HEK293 (cell line): ENCODE measurements around the gene ACTN4.

Source experiments
- FEZF1 ChIP-seq: fragments of 450-650 bp; formaldehyde crosslinking; IDR thresholded peaks from 2 replicates; pipeline ENCODE4 v1.5.1; 2016; ENCODE audit warnings: missing biosample characterization, missing genetic modification characterization
- HIC1 ChIP-seq: fragments of 450-650 bp; formaldehyde crosslinking; IDR thresholded peaks from 2 replicates; pipeline ENCODE4 v1.5.1; 2016; ENCODE audit warnings: missing biosample characterization, missing genetic modification characterization
- HOXD13 ChIP-seq: sonication (generic); formaldehyde crosslinking; IDR thresholded peaks from 2 replicates; pipeline ENCODE4 v1.8.0; 2022; ENCODE audit warnings: missing genetic modification reagents, borderline replicate concordance
- ZBTB1 ChIP-seq: fragments of 450-650 bp; formaldehyde crosslinking; IDR thresholded peaks from 2 replicates; pipeline ENCODE4 v1.5.1; 2016; ENCODE audit warnings: missing biosample characterization, missing genetic modification characterization
- ZBTB6 ChIP-seq: fragments of 450-650 bp; formaldehyde crosslinking; IDR thresholded peaks from 2 replicates; pipeline ENCODE4 v1.5.1; 2017; ENCODE audit warnings: missing biosample characterization, missing genetic modification characterization
- ZFHX2 ChIP-seq: fragments of 450-650 bp; formaldehyde crosslinking; conservative IDR thresholded peaks from 2 replicates; pipeline ENCODE4 v1.5.1; 2016; ENCODE audit warnings: missing biosample characterization, missing genetic modification characterization
- ZNF138 ChIP-seq: fragments of 450-650 bp; formaldehyde crosslinking; IDR thresholded peaks from 2 replicates; pipeline ENCODE4 v1.5.1; 2016; ENCODE audit warnings: missing biosample characterization, missing genetic modification characterization, borderline replicate concordance
- ZNF174 ChIP-seq: fragments of 450-650 bp; formaldehyde crosslinking; IDR thresholded peaks from 2 replicates; pipeline ENCODE4 v1.5.0; 2017; ENCODE audit warnings: missing biosample characterization, mild to moderate bottlenecking, missing genetic modification characterization
- ZNF18 ChIP-seq: fragments of 450-650 bp; formaldehyde crosslinking; IDR thresholded peaks from 2 replicates; pipeline ENCODE4 v1.5.1; 2016; ENCODE audit warnings: missing biosample characterization, missing genetic modification characterization
- ZNF202 ChIP-seq: fragments of 450-650 bp; formaldehyde crosslinking; IDR thresholded peaks from 2 replicates; pipeline ENCODE4 v1.5.1; 2016; ENCODE audit warnings: missing biosample characterization, missing genetic modification characterization, borderline replicate concordance
- ZNF211 ChIP-seq: fragments of 450-650 bp; formaldehyde crosslinking; IDR thresholded peaks from 2 replicates; pipeline ENCODE4 v1.5.1; 2016; ENCODE audit warnings: low read depth, missing biosample characterization, missing genetic modification characterization
- ZNF223 ChIP-seq: fragments of 450-650 bp; formaldehyde crosslinking; IDR thresholded peaks from 2 replicates; pipeline ENCODE4 v1.5.1; 2016; ENCODE audit warnings: missing biosample characterization, missing genetic modification characterization
- ZNF341 ChIP-seq: fragments of 450-650 bp; formaldehyde crosslinking; IDR thresholded peaks from 2 replicates; pipeline ENCODE4; 2016; ENCODE audit warnings: low read depth, missing biosample characterization, missing genetic modification characterization
- ZNF404 ChIP-seq: fragments of 450-650 bp; formaldehyde crosslinking; IDR thresholded peaks from 2 replicates; pipeline ENCODE4 v1.5.1; 2017; ENCODE audit warnings: missing biosample characterization, missing genetic modification characterization
- ZNF416 ChIP-seq: fragments of 450-650 bp; formaldehyde crosslinking; IDR thresholded peaks from 2 replicates; pipeline ENCODE4 v1.5.1; 2016; ENCODE audit warnings: missing biosample characterization, missing genetic modification characterization
- ZNF473 ChIP-seq: fragments of 450-650 bp; formaldehyde crosslinking; IDR thresholded peaks from 2 replicates; pipeline ENCODE4 v1.5.1; 2017; ENCODE audit warnings: missing biosample characterization, missing genetic modification characterization
- ZNF521 ChIP-seq: fragments of 450-650 bp; formaldehyde crosslinking; IDR thresholded peaks from 2 replicates; pipeline ENCODE4 v1.5.1; 2017; ENCODE audit warnings: missing biosample characterization, mild to moderate bottlenecking, missing genetic modification characterization
- ZNF549 ChIP-seq: fragments of 450-650 bp; IDR thresholded peaks from 2 replicates; pipeline ENCODE4 v1.5.1; 2018; ENCODE audit warnings: missing biosample characterization, missing genetic modification characterization, mild to moderate bottlenecking, inconsistent platforms, moderate library complexity
- ZNF658 ChIP-seq: fragments of 450-650 bp; formaldehyde crosslinking; IDR thresholded peaks from 2 replicates; pipeline ENCODE4; 2016; ENCODE audit warnings: missing biosample characterization, missing genetic modification characterization
- ZNF660 ChIP-seq: fragments of 450-650 bp; IDR thresholded peaks from 2 replicates; pipeline ENCODE4 v1.5.1; 2018; ENCODE audit warnings: missing biosample characterization, mild to moderate bottlenecking, missing genetic modification characterization
- ZNF664 ChIP-seq: fragments of 450-650 bp; formaldehyde crosslinking; IDR thresholded peaks from 2 replicates; pipeline ENCODE4 v1.5.1; 2016; ENCODE audit warnings: missing biosample characterization, missing genetic modification characterization
- ZNF791 ChIP-seq: fragments of 450-650 bp; formaldehyde crosslinking; IDR thresholded peaks from 2 replicates; pipeline ENCODE4 v1.5.1; 2016; ENCODE audit warnings: missing biosample characterization, missing genetic modification characterization
- ZNF830 ChIP-seq: fragments of 450-650 bp; IDR thresholded peaks from 2 replicates; pipeline ENCODE4 v1.5.0; 2018; ENCODE audit warnings: missing biosample characterization, missing genetic modification characterization, low read depth, mild to moderate bottlenecking, moderate library complexity
- TF ChIP-seq, protein P1 (sequence below): fragments of 450-650 bp; formaldehyde crosslinking; IDR thresholded peaks from 2 replicates; pipeline ENCODE4 v1.5.1; 2016; ENCODE audit warnings: missing biosample characterization, missing genetic modification characterization

The ACTN4 gene

DNA sequence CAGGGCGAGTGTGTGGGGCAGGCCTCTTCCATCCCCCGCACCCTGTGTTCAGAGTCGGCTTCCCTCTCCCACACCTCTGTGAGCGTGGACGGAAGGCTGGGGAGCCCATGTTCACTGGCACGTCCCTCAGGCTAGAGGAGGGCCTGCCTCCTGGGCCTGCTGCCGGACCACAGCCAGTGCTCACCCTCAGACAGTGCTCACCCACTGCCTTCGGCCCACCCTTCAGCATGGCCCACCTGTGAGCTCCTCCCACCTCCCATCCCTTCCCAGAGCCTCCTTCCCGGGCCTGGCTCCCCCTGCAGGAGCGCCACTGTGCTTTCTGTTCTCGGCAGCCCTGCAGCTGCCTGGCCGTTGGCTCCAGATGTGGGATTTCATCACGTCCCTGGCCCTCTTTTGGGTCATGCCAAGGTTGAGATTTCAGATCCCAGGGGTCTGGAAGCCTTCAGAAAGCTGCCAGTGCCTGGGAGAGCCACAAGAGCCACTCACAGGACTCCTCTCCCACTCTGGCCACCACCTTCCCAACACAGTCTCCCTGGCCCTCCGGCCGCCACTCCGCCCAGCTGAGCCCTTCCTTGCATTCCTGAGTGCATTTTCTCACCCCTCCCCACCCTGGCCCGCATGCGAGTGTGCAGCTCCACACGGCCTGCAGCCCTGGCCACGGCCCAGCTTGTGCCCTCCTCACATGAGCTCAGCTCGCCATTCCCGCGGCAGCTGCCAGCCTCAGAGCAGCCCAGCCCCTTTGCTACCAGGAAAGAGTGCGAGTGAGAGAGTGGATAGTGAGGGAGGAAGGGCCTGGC, 71.5 kb downstream of the ACTN4 start (continued):
- no peak for TF ChIP-seq ZNF658 (tag by site-specific recombination)
- peak; percentile 6; the same call in 1 of the 2 replicates for TF ChIP-seq HIC1 (tag by site-specific recombination)
- TF ChIP-seq ZNF341 (tag by site-specific recombination), result no peak
- TF ChIP-seq ZBTB1 (tag by site-specific recombination), result no peak
- no peak for TF ChIP-seq ZNF174 (tag by site-specific recombination)
- TF ChIP-seq ZNF664 (tag by site-specific recombination), result no peak
- TF ChIP-seq ZNF223, result no peak
- TF ChIP-seq ZNF830 (tag by site-specific recombination), result no peak
- no peak for TF ChIP-seq ZNF521 (tag by site-specific recombination)
- no peak for TF ChIP-seq ZBTB6 (tag by site-specific recombination)
- no peak for TF ChIP-seq ZNF202 (tag by site-specific recombination)
- TF ChIP-seq ZNF138, result no peak
- no peak for TF ChIP-seq ZNF211 (tag by site-specific recombination)
- TF ChIP-seq ZNF791 (tag by site-specific recombination), result no peak
- TF ChIP-seq ZNF18 (tag by site-specific recombination), result no peak
- TF ChIP-seq ZNF416, result no peak
- TF ChIP-seq ZNF473, result no peak
- TF ChIP-seq FEZF1 (tag by site-specific recombination), result no peak
- no peak for TF ChIP-seq ZNF660 (tag by site-specific recombination)
- TF ChIP-seq, protein P1, sequence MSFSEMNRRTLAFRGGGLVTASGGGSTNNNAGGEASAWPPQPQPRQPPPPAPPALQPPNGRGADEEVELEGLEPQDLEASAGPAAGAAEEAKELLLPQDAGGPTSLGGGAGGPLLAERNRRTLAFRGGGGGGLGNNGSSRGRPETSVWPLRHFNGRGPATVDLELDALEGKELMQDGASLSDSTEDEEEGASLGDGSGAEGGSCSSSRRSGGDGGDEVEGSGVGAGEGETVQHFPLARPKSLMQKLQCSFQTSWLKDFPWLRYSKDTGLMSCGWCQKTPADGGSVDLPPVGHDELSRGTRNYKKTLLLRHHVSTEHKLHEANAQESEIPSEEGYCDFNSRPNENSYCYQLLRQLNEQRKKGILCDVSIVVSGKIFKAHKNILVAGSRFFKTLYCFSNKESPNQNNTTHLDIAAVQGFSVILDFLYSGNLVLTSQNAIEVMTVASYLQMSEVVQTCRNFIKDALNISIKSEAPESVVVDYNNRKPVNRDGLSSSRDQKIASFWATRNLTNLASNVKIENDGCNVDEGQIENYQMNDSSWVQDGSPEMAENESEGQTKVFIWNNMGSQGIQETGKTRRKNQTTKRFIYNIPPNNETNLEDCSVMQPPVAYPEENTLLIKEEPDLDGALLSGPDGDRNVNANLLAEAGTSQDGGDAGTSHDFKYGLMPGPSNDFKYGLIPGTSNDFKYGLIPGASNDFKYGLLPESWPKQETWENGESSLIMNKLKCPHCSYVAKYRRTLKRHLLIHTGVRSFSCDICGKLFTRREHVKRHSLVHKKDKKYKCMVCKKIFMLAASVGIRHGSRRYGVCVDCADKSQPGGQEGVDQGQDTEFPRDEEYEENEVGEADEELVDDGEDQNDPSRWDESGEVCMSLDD, result no peak
- TF ChIP-seq ZNF549 (tag by site-specific recombination), result no peak
- peak; percentile 69 for TF ChIP-seq ZFHX2 (tag by site-specific recombination)
- TF ChIP-seq HOXD13 (CRISPR knock-in tag), result no peak
- TF ChIP-seq ZNF404, result no peak
